DND-41 (cell line): ENCODE data around the gene ARIH2.
A peak's percentile ranks its signal among the peaks of the same experiment; 100 is the strongest.

ENCODE experiments used
- ATAC-seq: fragments of 200-7000 bp; cut with Tn5 transposase; 3 replicates; pipeline ENCODE4 v1.9.1; 2021; ENCODE audit warnings: low read depth; ENCODE audit not compliant: insufficient read depth
- DNase-seq: peaks from one replicate; pipeline ENCODE4 v3.0.0-alpha.2; 2020
- H2AFZ ChIP-seq: 2 replicates; pipeline ENCODE4 v1.6.0; 2012; ENCODE audit warnings: low read depth, low read length
- H3K27ac ChIP-seq: 2 replicates; pipeline ENCODE4 v1.5.1; 2012; ENCODE audit warnings: low read length, inconsistent platforms
- H3K27me3 ChIP-seq: fragments of 200-600 bp; sonication (generic); 2 replicates; pipeline ENCODE4 v1.6.0; 2012; ENCODE audit warnings: low read length, mild to moderate bottlenecking, inconsistent platforms; ENCODE audit not compliant: insufficient read depth, poor library complexity
- H3K36me3 ChIP-seq: 2 replicates; pipeline ENCODE4 v1.5.1; 2012; ENCODE audit warnings: low read length, inconsistent platforms; ENCODE audit not compliant: insufficient read depth
- H3K4me1 ChIP-seq: 2 replicates; pipeline ENCODE4 v1.5.1; 2012; ENCODE audit warnings: mild to moderate bottlenecking, low read length; ENCODE audit not compliant: insufficient read depth
- H3K4me2 ChIP-seq: 2 replicates; pipeline ENCODE4 v1.6.0; 2012; ENCODE audit warnings: mild to moderate bottlenecking, moderate library complexity, low read length, inconsistent platforms; ENCODE audit not compliant: insufficient read depth
- H3K4me3 ChIP-seq, 2 experiments: fragments of 200-600 bp in 1 of 2; shearing (Covaris generic) in 1 of 2; 2 replicates each; pipeline ENCODE4 v1.5.1; 2012 to 2016; ENCODE audit warnings: inconsistent platforms in 2 of 2, low read length in 2 of 2, mild to moderate bottlenecking in 2 of 2, low read depth in 1 of 2, moderate library complexity in 1 of 2
- H3K79me2 ChIP-seq: 2 replicates; pipeline ENCODE4 v1.6.0; 2012; ENCODE audit warnings: low read length, inconsistent platforms; ENCODE audit not compliant: insufficient read depth
- H3K9ac ChIP-seq: 2 replicates; pipeline ENCODE4 v1.6.0; 2012; ENCODE audit warnings: low read depth, mild to moderate bottlenecking, inconsistent platforms, low read length, moderate library complexity
- H3K9me3 ChIP-seq: 2 replicates; pipeline ENCODE4 v1.5.1; 2012; ENCODE audit warnings: low read length, moderate library complexity, mild to moderate bottlenecking, inconsistent platforms; ENCODE audit not compliant: insufficient read depth, severe bottlenecking
- H4K20me1 ChIP-seq: 2 replicates; pipeline ENCODE4 v1.6.0; 2012; ENCODE audit warnings: low read length; ENCODE audit not compliant: insufficient read depth
- CTCF ChIP-seq: IDR thresholded peaks from 2 replicates; pipeline ENCODE4 v1.5.1; 2012; ENCODE audit warnings: borderline replicate concordance, low read length, moderate library complexity, mild to moderate bottlenecking; ENCODE audit not compliant: poor library complexity, severe bottlenecking; ENCODE audit errors: extremely low read depth
- EZH2 ChIP-seq: IDR thresholded peaks from 3 replicates; pipeline ENCODE4 v1.6.1; 2012; ENCODE audit warnings: borderline replicate concordance, low read depth, mild to moderate bottlenecking, moderate library complexity, low read length, inconsistent platforms; ENCODE audit not compliant: severe bottlenecking

Gene ARIH2

GRCh38 chr3:48952510-48953118, 34.0 kb downstream of the ARIH2 start:
- H3K4me3 ChIP-seq: no peak overlapping the region
- no peak overlapping the region for H3K9ac ChIP-seq
- TF ChIP-seq EZH2 (no peak), CTCF (peak; percentile 61)
- H4K20me1 ChIP-seq: peaks cover 17% of the 10 kb centered on the region
- H2AFZ ChIP-seq: no peak overlapping the region
- H3K4me1 ChIP-seq: no peaks in the 10 kb centered on the region
- no peak overlapping the region for H3K4me2 ChIP-seq
- peaks cover 38% of the 10 kb centered on the region for H3K36me3 ChIP-seq
- DNase-seq: peak; percentile 20
- ATAC-seq: peak; percentile 35; the same call in 1 of the 3 replicates
- H3K27ac ChIP-seq: peak overlapping the region; percentile 32; the same call in 1 of the 2 replicates
- H3K9me3 ChIP-seq: no peaks in the 10 kb centered on the region
- H3K27me3 ChIP-seq: no peaks in the 10 kb centered on the region
- H3K79me2 ChIP-seq: peaks cover 83% of the 10 kb centered on the region

GRCh38 chr3:48957006-48957705, 38.5 kb downstream of the ARIH2 start:
- H3K27ac ChIP-seq: no peak overlapping the region
- peaks cover 59% of the 10 kb centered on the region for H3K36me3 ChIP-seq
- no peak overlapping the region for H3K9ac ChIP-seq
- no peaks in the 10 kb centered on the region for H3K27me3 ChIP-seq
- no peaks in the 10 kb centered on the region for H3K9me3 ChIP-seq
- H3K4me2 ChIP-seq: no peak overlapping the region
- DNase-seq (no peak), ATAC-seq (no peak)
- no peak overlapping the region for H3K4me3 ChIP-seq
- H2AFZ ChIP-seq: no peak overlapping the region
- H3K4me1 ChIP-seq: no peaks in the 10 kb centered on the region
- peaks cover 61% of the 10 kb centered on the region for H3K79me2 ChIP-seq
- H4K20me1 ChIP-seq: peaks cover 23% of the 10 kb centered on the region
- TF ChIP-seq CTCF (no peak), EZH2 (no peak)

GRCh38 chr3:48960841-48961413, 42.3 kb downstream of the ARIH2 start:
- no peak overlapping the region for H3K27ac ChIP-seq

More at GRCh38 chr3:48960841-48961413, 42.3 kb downstream of the ARIH2 start:
- Histone ChIP-seq H4K20me1 (peaks cover 17% of the 10 kb centered on the region; the same call in 1 of the 2 replicates), H3K27me3 (no peaks in the 10 kb centered on the region), H3K4me3 (no peak overlapping the region), H3K4me2 (no peak overlapping the region), H3K36me3 (peaks cover 62% of the 10 kb centered on the region), H3K9ac (no peak overlapping the region), H3K79me2 (peaks cover 32% of the 10 kb centered on the region), H2AFZ (no peak overlapping the region), H3K9me3 (no peaks in the 10 kb centered on the region), H3K4me1 (no peaks in the 10 kb centered on the region)
- TF ChIP-seq CTCF: no peak
- TF ChIP-seq EZH2: no peak
- no peak for DNase-seq
- no peak for ATAC-seq
